Thyroid gland (tissue), 4 donors: Measurements from ENCODE around the gene SLC46A3.
"Not testable (repeated sequence)": the region's sequence is repeated elsewhere in the genome, so short reads cannot be mapped to it uniquely, and the experiment has no call there.

ENCODE experiments used
- CTCF ChIP-seq, 6 experiments: fragments of 200-600 bp in 3 of 6; fragments of 450-650 bp in 3 of 6; sonication (generic) in 3 of 6; IDR thresholded peaks; one replicate each; pipeline ENCODE4 v1.5.1; 2016 to 2019; ENCODE audit warnings: antibody characterized with exemption in 6 of 6, mild to moderate bottlenecking in 2 of 6, inconsistent platforms in 1 of 6, moderate library complexity in 1 of 6
- POLR2A ChIP-seq, 2 donors: fragments of 450-650 bp; IDR thresholded peaks; one replicate each; pipeline ENCODE4 v1.6.1; 2017; ENCODE audit warnings: antibody characterized with exemption in 2 of 2, mild to moderate bottlenecking in 2 of 2, moderate library complexity in 1 of 2

GRCh38 chr13:28742445-28742844 lies 23.7 kb upstream of the SLC46A3 start:
- not testable (repeated sequence) for TF ChIP-seq CTCF, POLR2A (IDR thresholded peaks at IDR 0.05)
